Measurements from ENCODE around the gene RNF187.

Gene RNF187

GRCh38 chr1:228515200-228515834 is 28.1 kb downstream of the RNF187 start:
- TF ChIP-seq SIN3A (IDR thresholded peaks at IDR 0.05; ENCODE audit: borderline replicate concordance, insufficient read depth, low read length) (no peak), TAF1 (IDR thresholded peaks at IDR 0.05; ENCODE audit: borderline replicate concordance, insufficient read depth, low read length) (no peak), FOXP2 (optimal IDR thresholded peaks at IDR 0.05; ENCODE audit: borderline replicate concordance, extremely low read depth, extremely low read length, insufficient read depth) (no peak), REST (IDR thresholded peaks at IDR 0.05; ENCODE audit: insufficient read depth in 1 of 2, low read depth in 2 of 2, low read length in 2 of 2) (no peak), POLR2AphosphoS5 (IDR thresholded peaks at IDR 0.05; ENCODE audit: low read depth, low read length) (no peak)

GRCh38 chr1:228517655-228518054 is 30.5 kb downstream of the RNF187 start:
- TF ChIP-seq FOXP2 (optimal IDR thresholded peaks at IDR 0.05; ENCODE audit: borderline replicate concordance, extremely low read depth, extremely low read length, insufficient read depth), result no peak

GRCh38 chr1:228527596-228527995 is 40.4 kb downstream of the RNF187 start:
- TF ChIP-seq POLR2AphosphoS5 (IDR thresholded peaks at IDR 0.05; ENCODE audit: low read depth, low read length) (no peak), SIN3A (IDR thresholded peaks at IDR 0.05; ENCODE audit: borderline replicate concordance, insufficient read depth, low read length) (no peak)

GRCh38 chr1:228528612-228529011 is 41.4 kb downstream of the RNF187 start:
- TF ChIP-seq TAF1 (IDR thresholded peaks at IDR 0.05; ENCODE audit: borderline replicate concordance, insufficient read depth, low read length) (no peak), REST (IDR thresholded peaks at IDR 0.05; ENCODE audit: insufficient read depth in 1 of 2, low read depth in 2 of 2, low read length in 2 of 2) (no peak), SIN3A (IDR thresholded peaks at IDR 0.05; ENCODE audit: borderline replicate concordance, insufficient read depth, low read length) (no peak), POLR2AphosphoS5 (IDR thresholded peaks at IDR 0.05; ENCODE audit: low read depth, low read length) (no peak), FOXP2 (optimal IDR thresholded peaks at IDR 0.05; ENCODE audit: borderline replicate concordance, extremely low read depth, extremely low read length, insufficient read depth) (no peak)

- no peak for TF ChIP-seq REST (IDR thresholded peaks at IDR 0.05; ENCODE audit: insufficient read depth in 1 of 2, low read depth in 2 of 2, low read length in 2 of 2)
- TF ChIP-seq TAF1 (IDR thresholded peaks at IDR 0.05; ENCODE audit: borderline replicate concordance, insufficient read depth, low read length), result no peak
- TF ChIP-seq POLR2AphosphoS5 (IDR thresholded peaks at IDR 0.05; ENCODE audit: low read depth, low read length), result no peak
- TF ChIP-seq FOXP2 (optimal IDR thresholded peaks at IDR 0.05; ENCODE audit: borderline replicate concordance, extremely low read depth, extremely low read length, insufficient read depth), result no peak
- no peak for TF ChIP-seq SIN3A (IDR thresholded peaks at IDR 0.05; ENCODE audit: borderline replicate concordance, insufficient read depth, low read length)
Observed at GRCh38 chr1:228530086-228530758, 43.0 kb downstream of the RNF187 start.

GRCh38 chr1:228530951-228531731 is 44.0 kb downstream of the RNF187 start:
- no peak for TF ChIP-seq FOXP2 (optimal IDR thresholded peaks at IDR 0.05; ENCODE audit: borderline replicate concordance, extremely low read depth, extremely low read length, insufficient read depth)
- TF ChIP-seq REST (IDR thresholded peaks at IDR 0.05; ENCODE audit: insufficient read depth in 1 of 2, low read depth in 2 of 2, low read length in 2 of 2), result no peak
- no peak for TF ChIP-seq SIN3A (IDR thresholded peaks at IDR 0.05; ENCODE audit: borderline replicate concordance, insufficient read depth, low read length)
- no peak for TF ChIP-seq TAF1 (IDR thresholded peaks at IDR 0.05; ENCODE audit: borderline replicate concordance, insufficient read depth, low read length)
- TF ChIP-seq POLR2AphosphoS5 (IDR thresholded peaks at IDR 0.05; ENCODE audit: low read depth, low read length), result no peak

Measured in PFSK-1 (cell line).